ENCODE data around the gene KRTAP5-9.

DNA sequence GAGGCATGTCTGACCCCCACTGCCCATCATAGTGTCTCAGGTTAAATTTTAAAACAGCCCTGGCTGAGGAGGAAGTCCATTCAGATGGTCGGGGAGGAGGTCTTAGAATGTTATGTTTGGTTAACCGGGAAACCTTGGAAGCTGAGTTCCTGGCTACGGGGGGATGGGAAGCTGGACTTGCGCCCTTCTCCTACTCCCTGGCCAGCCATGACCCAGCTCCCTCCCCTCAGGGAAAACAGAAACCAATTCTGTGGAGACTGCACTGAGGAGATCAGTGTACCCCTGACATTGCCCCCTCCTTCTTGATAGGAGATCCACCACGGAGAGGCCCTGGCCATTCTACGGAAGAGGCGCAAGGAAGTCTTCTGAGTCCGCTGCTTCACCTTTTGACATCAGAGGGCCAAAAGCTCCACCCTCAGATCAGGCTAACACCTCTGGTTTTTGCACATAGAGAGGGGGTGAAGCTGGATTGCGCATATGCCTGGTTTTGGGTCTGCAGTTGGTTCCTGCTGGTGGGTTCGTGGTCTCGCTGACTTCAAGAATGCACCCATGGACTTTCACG is 2.7 kb upstream of the KRTAP5-9 start:
- TF ChIP-seq, protein P1, sequence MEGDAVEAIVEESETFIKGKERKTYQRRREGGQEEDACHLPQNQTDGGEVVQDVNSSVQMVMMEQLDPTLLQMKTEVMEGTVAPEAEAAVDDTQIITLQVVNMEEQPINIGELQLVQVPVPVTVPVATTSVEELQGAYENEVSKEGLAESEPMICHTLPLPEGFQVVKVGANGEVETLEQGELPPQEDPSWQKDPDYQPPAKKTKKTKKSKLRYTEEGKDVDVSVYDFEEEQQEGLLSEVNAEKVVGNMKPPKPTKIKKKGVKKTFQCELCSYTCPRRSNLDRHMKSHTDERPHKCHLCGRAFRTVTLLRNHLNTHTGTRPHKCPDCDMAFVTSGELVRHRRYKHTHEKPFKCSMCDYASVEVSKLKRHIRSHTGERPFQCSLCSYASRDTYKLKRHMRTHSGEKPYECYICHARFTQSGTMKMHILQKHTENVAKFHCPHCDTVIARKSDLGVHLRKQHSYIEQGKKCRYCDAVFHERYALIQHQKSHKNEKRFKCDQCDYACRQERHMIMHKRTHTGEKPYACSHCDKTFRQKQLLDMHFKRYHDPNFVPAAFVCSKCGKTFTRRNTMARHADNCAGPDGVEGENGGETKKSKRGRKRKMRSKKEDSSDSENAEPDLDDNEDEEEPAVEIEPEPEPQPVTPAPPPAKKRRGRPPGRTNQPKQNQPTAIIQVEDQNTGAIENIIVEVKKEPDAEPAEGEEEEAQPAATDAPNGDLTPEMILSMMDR (IDR thresholded peaks at IDR 0.05 in 2 of 3, conservative IDR thresholded peaks at IDR 0.05 in 1 of 3; ENCODE audit: insufficient read depth in 2 of 3, low read depth in 1 of 3, low read length in 3 of 3): no peak
- TF ChIP-seq, protein P2, sequence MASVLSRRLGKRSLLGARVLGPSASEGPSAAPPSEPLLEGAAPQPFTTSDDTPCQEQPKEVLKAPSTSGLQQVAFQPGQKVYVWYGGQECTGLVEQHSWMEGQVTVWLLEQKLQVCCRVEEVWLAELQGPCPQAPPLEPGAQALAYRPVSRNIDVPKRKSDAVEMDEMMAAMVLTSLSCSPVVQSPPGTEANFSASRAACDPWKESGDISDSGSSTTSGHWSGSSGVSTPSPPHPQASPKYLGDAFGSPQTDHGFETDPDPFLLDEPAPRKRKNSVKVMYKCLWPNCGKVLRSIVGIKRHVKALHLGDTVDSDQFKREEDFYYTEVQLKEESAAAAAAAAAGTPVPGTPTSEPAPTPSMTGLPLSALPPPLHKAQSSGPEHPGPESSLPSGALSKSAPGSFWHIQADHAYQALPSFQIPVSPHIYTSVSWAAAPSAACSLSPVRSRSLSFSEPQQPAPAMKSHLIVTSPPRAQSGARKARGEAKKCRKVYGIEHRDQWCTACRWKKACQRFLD (CRISPR knock-in tag; IDR thresholded peaks at IDR 0.05): no peak
- TF ChIP-seq SP1 (CRISPR knock-in tag; IDR thresholded peaks at IDR 0.05) (no peak), GABPA (tag; conservative IDR thresholded peaks at IDR 0.05; ENCODE audit: low read depth) (no peak), ZNF175 (CRISPR knock-in tag; IDR thresholded peaks at IDR 0.05; ENCODE audit: low read depth) (no peak), CHCHD3 (CRISPR knock-in tag; IDR thresholded peaks at IDR 0.05) (no peak), ZNF232 (CRISPR knock-in tag; IDR thresholded peaks at IDR 0.05) (no peak), ESRRA (IDR thresholded peaks at IDR 0.05; ENCODE audit: borderline replicate concordance, low read depth) (no peak), CHD1 (IDR thresholded peaks at IDR 0.05; ENCODE audit: low read length) (no peak), POLR2AphosphoS5 (IDR thresholded peaks at IDR 0.05; ENCODE audit: control insufficient read depth, insufficient read depth, low read depth, low read length) (no peak), CEBPB (tag; IDR thresholded peaks at IDR 0.05) (no peak), ZNF830 (CRISPR knock-in tag; IDR thresholded peaks at IDR 0.05) (no peak)
- TF ChIP-seq, protein P3, sequence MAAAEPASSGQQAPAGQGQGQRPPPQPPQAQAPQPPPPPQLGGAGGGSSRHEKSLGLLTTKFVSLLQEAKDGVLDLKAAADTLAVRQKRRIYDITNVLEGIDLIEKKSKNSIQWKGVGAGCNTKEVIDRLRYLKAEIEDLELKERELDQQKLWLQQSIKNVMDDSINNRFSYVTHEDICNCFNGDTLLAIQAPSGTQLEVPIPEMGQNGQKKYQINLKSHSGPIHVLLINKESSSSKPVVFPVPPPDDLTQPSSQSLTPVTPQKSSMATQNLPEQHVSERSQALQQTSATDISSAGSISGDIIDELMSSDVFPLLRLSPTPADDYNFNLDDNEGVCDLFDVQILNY (CRISPR knock-in tag; IDR thresholded peaks at IDR 0.05): no peak
- TF ChIP-seq, protein P4, sequence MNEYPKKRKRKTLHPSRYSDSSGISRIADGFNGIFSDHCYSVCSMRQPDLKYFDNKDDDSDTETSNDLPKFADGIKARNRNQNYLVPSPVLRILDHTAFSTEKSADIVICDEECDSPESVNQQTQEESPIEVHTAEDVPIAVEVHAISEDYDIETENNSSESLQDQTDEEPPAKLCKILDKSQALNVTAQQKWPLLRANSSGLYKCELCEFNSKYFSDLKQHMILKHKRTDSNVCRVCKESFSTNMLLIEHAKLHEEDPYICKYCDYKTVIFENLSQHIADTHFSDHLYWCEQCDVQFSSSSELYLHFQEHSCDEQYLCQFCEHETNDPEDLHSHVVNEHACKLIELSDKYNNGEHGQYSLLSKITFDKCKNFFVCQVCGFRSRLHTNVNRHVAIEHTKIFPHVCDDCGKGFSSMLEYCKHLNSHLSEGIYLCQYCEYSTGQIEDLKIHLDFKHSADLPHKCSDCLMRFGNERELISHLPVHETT (CRISPR knock-in tag; conservative IDR thresholded peaks at IDR 0.05 in 1 of 2, IDR thresholded peaks at IDR 0.05 in 1 of 2): no peak
